Umbilical cord (tissue), 2 donors: Measurements from ENCODE around the gene CDC25B. TPM values are rescaled to one million over a fixed set of nuclear protein-coding genes. Genes with fewer than 3 reads are reported as not detected.
"Not testable (repeated sequence)": the region's sequence is repeated elsewhere in the genome, so short reads cannot be mapped to it uniquely, and the experiment has no call there.

ENCODE experiments used
- DNase-seq: peaks from one replicate; pipeline ENCODE4 v3.0.0-alpha.2; 2015; ENCODE audit warnings: low spot score
- total RNA-seq: library from RNA; depleted of rRNA; stranded (reverse); fragments of >200 nt; gene quantifications from one replicate; pipeline ENCODE4 v1.2.3, GENCODE V29; 2014; ENCODE audit warnings: low replicate concordance; ENCODE audit not compliant: insufficient read depth

Gene CDC25B
- total RNA-seq, 1 donor from 2014 or later = 6.7 TPM

DNA sequence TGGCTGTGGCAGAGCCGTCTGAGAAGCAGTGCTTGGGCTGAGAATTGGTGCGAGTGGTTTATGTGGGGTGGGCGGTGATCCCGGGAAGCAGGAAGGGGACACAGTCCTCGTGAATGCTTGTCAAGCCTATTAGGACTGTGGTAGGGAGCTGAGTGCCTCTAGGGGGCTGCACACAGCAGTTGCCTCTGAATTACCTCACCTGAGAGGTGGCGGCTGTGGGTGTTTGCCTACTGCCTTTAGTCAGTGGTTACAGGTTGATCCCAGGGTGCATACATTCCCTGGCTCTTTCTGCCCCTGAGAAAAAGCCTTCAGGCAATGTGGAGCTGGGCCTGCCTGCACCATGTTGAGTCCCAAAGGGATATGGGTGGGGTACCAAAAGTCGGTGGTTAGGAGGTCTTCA, 29.4 kb downstream of the CDC25B start:
- DNase-seq = no peak

- no peak for DNase-seq
Measured at GRCh38 chr20:3826420-3826819, 30.3 kb downstream of the CDC25B start.

GRCh38 chr20:3828798-3829197, 32.7 kb downstream of the CDC25B start:
- DNase-seq = no peak

GRCh38 chr20:3829891-3830290, 33.8 kb downstream of the CDC25B start:
- not testable (repeated sequence) for DNase-seq

DNA sequence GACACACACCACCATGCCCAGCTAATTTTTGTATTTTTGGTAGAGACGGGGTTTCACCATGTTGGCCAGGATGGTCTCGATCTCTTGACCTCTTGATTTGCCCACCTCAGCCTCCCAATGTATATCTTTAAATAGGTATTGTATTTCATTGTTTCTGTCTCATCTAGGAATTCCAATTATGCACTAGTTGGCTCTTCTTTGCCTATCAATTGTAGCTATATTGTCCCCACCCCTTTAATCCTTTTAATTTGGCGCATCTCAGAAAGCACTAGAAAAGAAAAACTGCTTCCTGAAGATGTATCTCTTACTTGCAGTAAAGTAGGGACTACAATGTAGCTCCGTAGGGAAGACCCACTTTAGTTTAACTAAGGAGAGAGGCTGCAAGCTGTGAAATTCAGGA, 40.0 kb downstream of the CDC25B start:
- no peak for DNase-seq

- DNase-seq = no peak
Measured at GRCh38 chr20:3839328-3839727, 43.2 kb downstream of the CDC25B start.

GRCh38 chr20:3840201-3840600, 44.1 kb downstream of the CDC25B start:
- not testable (repeated sequence) for DNase-seq

DNA sequence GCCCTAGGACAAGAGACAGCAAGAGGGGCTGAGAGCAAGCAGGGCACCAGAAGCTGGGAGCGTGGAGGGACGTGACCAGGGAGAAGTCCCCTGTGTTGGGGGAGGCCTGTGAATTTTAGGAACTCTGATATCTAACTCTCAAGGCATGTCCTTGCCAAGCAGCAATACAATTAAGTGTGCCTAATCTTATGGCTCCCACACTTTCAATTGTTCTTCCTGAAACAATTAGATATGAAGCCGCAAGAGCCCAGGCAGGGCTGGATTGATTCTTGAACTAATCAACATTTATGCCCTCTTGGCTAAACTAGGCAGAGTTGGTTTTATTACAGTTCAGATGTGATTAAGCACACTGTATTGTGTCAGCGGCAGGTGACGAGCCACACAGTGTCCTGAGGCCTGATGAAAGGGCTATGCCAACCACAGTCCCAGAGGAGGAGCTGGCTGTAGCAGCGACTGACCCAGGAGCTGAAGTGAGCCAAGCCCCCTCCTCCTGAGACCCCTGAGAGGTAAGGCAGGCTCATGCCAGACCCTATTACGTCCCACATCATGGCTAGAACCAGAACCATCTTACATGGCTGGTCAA, 46.3 kb downstream of the CDC25B start:
- DNase-seq = no peak

DNA sequence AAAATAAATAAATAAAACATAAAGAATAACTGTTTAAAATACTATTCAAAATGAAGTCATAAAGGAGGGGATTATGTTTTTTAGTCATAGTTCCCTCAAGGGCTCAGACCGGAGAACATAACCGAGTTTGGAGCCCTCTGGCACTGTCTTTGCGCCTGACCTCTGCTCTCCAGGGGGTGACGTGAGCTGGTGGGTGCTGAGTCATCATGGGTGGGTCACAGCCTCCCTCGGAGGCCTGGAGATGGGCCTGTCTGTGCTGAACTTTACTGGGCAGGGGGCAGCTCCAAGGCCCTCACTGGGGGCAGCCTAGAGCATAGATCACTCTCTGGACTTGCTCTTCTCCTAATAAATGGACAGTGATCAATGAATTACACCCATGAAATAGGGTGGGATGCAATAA, 47.4 kb downstream of the CDC25B start:
- no peak for DNase-seq

GRCh38 chr20:3843990-3844619, 48.0 kb downstream of the CDC25B start:
- not testable (repeated sequence) for DNase-seq

DNA sequence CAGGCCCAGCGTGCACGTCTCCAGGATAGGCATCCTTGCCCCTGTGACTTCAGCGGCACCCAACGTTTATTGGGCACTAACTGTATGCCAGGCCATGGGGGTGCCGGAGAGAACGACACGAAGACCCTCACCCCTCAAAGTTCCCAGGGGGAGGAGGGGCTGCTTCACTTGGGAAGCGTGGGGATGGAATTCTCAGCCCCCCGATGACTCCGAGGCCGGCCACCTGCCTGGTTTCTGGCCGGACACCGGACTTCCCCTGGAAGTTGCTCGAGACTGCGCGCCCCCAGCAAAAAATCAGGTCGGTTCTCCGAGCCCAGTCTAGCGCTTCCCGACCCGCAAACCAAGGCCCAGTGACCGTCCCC, 50.2 kb downstream of the CDC25B start:
- no peak for DNase-seq

- DNase-seq = peak; percentile 87
Measured at GRCh38 chr20:3846740-3847428, 50.8 kb downstream of the CDC25B start, which contains the start of gene MAVS. Gene MAVS, plus strand, starts transcription at chr20:3846834. Its CDS starts 7,791 bp downstream, at chr20:3854625.

DNA sequence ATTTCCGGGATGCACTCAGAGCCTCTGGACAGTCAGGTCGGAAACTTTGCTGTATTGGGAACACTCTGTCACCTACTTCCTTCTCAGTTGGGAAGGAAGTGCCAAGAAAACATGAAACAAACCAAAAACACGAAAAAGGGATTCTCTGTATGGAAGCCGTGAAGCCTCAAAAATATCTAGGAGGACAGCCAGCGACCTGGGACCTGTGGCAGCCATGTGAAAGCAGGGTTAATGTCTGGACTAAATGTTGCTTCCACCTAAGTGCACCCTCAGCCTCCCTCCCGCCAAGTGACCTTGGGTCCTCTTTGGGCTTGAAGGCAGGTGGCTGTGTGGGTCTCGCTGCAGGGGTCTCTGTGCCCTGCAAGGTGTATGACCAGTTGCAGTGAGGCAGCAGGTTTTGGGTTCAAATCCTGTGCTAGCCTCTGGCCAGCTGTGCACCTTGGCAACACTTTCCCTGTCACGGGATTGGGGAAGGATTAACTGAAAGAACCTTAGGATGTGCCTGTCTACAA, 51.4 kb downstream of the CDC25B start:
- no peak for DNase-seq

- no peak for DNase-seq
Measured at GRCh38 chr20:3848565-3848964, 52.5 kb downstream of the CDC25B start.

- DNase-seq = no peak
Measured at GRCh38 chr20:3854462-3854871, 58.4 kb downstream of the CDC25B start.

Other genes with a start within 250 kb of the CDC25B start
- not detected for gene GFRA4, start 132.9 kb upstream of the CDC25B start, total RNA-seq
- gene ADAM33, start 114.3 kb upstream of the CDC25B start, total RNA-seq = 71.3 TPM
- gene SIGLEC1, start 83.7 kb upstream of the CDC25B start, total RNA-seq = 5.8 TPM
- 13.5 TPM for gene HSPA12B, start 63.6 kb upstream of the CDC25B start, total RNA-seq
- gene ADISSP, start 28.6 kb upstream of the CDC25B start, total RNA-seq = 7.7 TPM
- gene SPEF1, start 14.9 kb upstream of the CDC25B start, total RNA-seq = 0.72 TPM
- gene CENPB, start 9.6 kb upstream of the CDC25B start, total RNA-seq = 83.3 TPM
- 6.3 TPM for gene AP5S1, start 24.2 kb downstream of the CDC25B start, total RNA-seq
- gene MAVS, start 50.5 kb downstream of the CDC25B start, total RNA-seq = 14.7 TPM
- 61.6 TPM for gene PANK2, start 93.1 kb downstream of the CDC25B start, total RNA-seq
- gene RNF24, start 219.2 kb downstream of the CDC25B start, total RNA-seq = 10.1 TPM